ENCODE data around the gene SLC1A3.
"Not testable (repeated sequence)": the region's sequence is repeated elsewhere in the genome, so short reads cannot be mapped to it uniquely, and the experiment has no call there.

Gene SLC1A3

DNA sequence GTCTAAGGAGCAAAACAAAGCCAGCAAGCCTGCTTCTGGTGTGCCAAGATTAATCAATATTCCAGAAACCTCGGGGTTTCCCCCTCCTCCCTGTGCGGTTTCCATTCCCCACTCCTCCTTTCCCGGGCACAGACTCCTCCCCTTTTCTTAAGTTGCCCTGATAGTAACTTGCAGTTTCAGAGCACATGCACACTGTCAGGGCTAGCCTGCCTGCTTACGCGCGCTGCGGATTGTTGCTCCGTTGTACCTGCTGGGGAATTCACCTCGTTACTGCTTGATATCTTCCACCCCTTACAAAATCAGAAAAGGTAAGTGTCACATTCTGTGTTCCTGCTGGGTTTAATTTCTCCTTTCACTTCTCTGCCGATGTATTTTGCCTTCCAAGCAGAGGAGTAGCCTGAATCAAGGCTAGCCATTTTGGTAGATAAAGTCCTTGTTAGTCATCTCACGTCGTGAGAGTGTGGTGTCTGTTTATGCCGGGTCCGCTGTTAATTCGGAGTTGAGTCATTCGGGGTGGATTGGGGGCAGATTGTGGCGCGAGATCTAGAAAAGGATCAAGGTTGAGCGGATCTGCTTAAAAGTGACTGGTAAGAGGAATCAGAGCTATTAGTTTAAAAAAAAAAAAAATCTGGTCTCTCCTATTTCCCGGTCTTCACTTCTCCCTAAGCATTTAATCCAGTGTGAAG is at the start of gene SLC1A3:
SLC1A3 (plus strand) TSS at position 179 of the 686 bp plus-strand sequence. CDS start 1,818 bp downstream, outside the sequence.
- peak; percentile 79 for DNase-seq

DNA sequence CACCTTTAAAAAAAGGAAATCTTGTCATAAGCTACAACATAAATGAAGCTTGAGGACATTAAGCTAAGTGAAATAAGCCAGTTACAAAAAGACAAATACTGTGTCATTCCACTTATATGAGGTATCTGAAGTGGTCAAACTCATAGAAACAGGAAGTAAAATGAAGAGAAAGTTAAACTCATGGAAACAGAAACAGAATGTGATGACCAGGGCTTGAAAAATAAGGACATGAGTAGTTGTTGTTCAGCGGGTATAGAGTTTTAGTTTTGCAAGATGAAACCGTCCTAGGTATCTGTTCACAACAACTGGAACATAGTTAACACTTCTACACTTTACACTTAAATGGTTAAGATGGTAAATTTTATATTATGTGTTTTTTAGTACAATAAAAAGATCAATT is 47.8 kb upstream of the SLC1A3 start:
- no peak for DNase-seq

DNA sequence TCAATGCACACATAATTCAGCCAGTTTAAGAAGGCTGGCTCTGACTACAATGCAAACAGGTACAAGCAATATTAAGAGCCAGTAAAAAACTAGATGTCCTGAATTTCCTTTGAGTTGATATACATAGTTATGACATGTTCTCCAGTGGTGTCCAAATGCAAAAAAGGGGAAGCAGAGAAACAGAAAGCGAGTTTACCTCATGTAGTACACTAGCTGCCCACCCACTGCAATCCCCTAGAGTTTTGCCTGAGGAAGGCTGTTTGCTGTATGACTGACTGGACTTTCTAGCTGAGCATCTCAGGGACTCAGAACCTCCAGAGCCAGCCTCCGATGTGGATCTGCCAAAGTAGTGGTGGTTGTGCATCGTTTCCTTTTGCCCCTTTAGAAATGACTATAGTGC is 44.8 kb upstream of the SLC1A3 start:
- no peak for DNase-seq

GRCh38 chr5:36569491-36569890 is 36.9 kb upstream of the SLC1A3 start:
- DNase-seq, result no peak

GRCh38 chr5:36570301-36571095 is 35.9 kb upstream of the SLC1A3 start:
- peak; percentile 24 for DNase-seq

DNA sequence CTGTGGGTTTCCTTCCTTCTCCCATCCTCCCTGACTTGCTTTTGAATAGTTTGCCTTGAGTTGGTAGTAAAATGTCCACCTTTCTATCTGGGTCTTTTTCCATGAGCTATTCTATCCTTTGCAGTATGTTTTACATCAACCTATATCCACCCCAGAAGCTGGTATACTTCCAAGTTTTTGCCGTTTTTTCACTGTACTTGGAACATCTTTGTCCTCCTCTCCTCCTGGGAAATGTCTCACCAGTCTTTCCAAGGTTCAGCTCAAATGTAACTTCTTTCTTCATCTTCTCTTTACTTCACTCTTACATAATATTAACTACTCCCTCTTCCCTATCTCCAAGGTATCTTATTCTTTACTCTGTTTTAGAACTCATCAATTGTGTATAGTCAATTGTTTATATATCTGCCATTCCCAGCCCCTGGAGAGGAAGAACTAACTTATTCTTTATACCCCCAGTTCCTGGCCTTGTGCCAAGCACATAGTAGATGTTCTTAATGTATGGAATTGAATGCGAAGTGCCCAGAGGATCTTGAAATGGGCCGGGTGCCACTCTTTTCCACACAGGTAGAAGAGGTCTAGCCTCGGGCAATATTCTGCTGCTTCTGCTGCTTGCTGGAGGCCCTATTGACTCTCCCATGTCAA is 34.9 kb upstream of the SLC1A3 start:
- DNase-seq, result no peak

DNA sequence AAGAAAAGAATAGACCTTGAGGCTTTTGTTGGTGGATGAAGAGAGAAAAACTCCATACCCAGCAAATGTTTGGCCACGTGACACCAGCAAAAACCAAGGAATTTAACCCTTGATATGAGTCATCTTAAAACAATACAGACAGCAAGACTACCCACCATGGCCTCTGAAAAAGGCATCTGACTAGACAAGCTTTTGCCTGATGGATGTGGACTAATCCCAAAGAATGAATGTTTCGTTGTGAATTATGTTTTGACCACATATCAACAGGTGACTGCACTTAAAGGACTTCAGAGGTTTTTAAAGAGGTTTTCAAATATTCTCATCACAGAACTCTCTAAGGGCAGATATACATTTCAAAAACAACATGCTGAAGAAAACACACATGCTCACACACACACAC is 33.0 kb upstream of the SLC1A3 start:
- DNase-seq, result peak; percentile 77

GRCh38 chr5:36575361-36575781 is 31.0 kb upstream of the SLC1A3 start:
- peak; percentile 58 for DNase-seq

DNA sequence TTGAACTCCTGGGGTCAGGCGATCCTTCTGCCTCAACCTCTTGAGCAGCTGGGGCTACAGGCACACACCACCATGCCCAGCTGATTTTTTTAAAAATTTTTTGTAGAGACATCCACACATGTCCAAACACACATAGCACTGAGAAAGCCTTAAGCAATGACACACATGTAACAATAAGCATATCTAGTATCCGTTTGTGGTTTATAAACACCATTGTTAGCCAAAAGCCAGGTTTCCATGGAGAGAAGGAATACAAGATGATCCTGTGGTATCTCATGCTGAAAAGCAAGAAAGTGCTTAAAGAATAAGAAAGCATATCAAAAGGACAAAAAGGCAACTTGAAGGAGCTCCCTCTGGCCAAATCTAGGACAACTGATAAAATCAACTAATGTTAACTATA is 29.7 kb upstream of the SLC1A3 start:
- no peak for DNase-seq

GRCh38 chr5:36579858-36580257 is 26.5 kb upstream of the SLC1A3 start:
- not testable (repeated sequence) for DNase-seq

- no peak for DNase-seq
Observed at GRCh38 chr5:36581070-36581469, 25.3 kb upstream of the SLC1A3 start.

GRCh38 chr5:36584009-36584875 is 22.2 kb upstream of the SLC1A3 start:
- no peak for DNase-seq

- no peak for DNase-seq
Observed at GRCh38 chr5:36585701-36586100, 20.7 kb upstream of the SLC1A3 start.

DNA sequence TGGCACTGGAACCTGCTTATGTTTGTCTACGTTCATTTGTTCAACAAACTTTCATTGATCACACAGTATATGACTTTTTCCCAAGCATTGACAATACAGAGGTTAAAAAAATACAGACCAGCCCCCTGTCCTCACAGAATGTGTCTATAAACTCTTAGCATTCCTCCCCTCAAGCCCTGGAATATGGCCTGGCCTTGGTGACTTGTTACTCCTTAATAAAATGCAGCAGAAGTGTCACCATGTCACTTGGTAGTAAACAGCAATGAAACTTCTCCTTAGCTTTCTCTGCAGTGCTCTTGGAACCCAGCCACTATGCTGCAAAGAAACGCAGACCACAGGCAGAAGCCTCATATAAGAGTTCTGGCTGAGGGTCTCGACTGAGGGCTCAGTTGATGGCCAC is 19.1 kb upstream of the SLC1A3 start:
- DNase-seq, result no peak

DNA sequence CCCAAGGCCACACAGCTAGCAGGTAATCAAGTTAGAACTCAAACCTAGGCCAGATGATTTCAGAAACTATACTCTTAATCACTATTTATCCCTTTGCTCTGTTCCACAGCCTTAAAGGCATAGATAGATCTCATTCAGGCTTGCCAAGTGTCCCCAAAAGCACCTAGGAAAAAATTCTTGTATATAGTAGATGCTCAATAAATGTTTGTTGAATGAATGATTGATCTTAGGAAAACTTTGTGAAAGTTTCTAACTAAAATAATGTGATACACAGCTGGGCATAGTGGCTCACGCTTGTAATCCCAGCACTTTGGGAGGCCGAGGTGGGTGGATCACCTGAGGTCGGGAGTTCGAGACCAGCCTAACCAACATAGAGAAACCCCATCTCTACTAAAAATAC is 16.7 kb upstream of the SLC1A3 start:
- DNase-seq, result not testable (repeated sequence)

- DNase-seq, result no peak
Observed at GRCh38 chr5:36590513-36591286, 15.7 kb upstream of the SLC1A3 start.

GRCh38 chr5:36593867-36594266 is 12.5 kb upstream of the SLC1A3 start:
- DNase-seq, result no peak

DNA sequence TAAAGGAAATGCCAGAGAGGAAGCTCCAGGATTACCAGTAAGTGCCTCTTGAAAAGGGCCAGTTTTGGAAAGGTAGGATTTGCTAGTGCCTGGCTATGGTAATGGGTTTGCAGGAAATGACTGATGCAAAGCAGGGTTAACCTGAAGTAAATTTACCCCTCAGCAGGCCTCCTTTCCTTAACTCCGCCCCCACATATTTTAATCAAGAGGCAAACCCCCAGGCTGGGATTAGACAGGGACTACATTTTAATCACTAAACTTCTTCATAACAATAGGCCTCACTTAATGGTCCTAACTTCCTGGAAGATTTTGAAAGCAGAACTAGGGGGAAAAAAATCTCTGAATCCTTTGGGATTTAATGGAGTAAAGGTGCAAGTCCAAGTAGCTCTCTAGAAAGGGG is 10.2 kb upstream of the SLC1A3 start:
- no peak for DNase-seq

- no peak for DNase-seq
Observed at GRCh38 chr5:36596756-36597155, 9.7 kb upstream of the SLC1A3 start.

GRCh38 chr5:36598045-36598444 is 8.4 kb upstream of the SLC1A3 start:
- DNase-seq, result no peak

DNA sequence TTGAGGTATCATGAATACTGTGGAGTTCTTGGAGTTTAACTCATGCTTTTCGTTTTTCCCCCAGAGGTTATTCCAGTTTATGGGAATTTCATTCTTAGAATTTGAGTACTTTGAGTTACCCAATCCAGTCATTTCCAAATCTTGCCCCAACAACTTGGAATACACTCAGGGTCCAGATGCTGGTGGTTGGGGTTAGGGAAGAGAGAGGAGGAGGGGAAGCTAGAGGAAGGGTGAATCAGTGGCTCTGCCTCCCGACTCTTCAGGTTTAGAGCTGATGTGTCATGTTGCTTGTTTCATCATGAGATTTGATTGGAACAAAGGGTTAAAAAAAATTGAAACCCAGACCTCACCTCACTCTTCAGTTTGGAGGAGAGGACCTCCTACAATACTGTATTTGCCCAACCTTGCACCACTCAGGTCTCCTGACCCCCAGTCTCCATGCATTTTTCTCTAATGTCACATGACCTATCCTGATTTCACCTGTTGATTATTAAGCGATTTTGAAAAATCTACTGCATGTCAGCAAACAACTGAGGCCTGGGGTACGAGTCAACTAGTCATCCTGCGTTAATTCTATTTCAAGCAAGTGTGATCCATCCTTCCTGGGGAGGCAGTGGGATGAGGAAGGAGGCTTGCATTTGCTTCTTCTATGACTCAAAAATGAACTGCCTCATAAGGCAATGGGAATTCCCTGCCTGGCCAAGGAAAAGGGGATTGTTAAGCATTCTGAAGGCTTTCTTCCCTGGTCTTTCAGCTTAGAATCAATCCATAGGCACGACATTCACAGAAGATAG is 6.2 kb upstream of the SLC1A3 start:
- peak; percentile 5 for DNase-seq
